Measurements from ENCODE around the gene PDE6A.

DNA sequence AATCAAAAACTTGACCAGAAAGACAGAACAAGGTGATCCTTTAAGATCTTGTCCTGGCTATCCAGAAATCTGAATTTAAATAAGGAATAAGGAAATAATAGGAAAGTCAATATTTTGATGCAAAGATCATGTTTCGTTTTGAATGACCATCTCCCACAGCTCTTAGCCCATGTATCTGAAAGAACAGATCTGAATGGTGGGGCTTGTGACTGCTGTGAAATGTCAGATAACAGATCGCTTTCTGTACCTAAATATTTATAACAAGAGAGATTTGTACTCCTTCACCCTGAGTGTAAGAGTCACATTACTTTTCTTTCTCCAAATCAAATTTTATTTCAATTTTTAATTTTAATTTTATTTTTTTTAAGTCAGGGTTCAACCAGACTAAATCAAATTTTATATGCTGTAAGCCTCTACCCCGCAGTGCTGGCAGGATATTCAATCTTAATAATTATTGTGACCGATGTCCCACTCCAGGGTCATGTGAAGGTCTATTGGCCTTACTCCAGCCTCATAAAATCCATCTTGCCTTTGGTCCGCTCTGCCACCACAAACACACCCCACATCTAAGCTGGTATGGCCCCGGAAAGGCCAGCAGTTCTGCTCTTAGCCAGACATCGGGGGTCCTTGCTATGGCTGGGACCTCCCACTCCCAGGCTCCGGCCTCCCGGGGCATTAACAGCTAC lies 9.0 kb upstream of the PDE6A start:
- TF ChIP-seq SRF (IDR thresholded peaks at IDR 0.05; ENCODE audit: low read depth, low read length), result no peak
- TF ChIP-seq, protein P1, sequence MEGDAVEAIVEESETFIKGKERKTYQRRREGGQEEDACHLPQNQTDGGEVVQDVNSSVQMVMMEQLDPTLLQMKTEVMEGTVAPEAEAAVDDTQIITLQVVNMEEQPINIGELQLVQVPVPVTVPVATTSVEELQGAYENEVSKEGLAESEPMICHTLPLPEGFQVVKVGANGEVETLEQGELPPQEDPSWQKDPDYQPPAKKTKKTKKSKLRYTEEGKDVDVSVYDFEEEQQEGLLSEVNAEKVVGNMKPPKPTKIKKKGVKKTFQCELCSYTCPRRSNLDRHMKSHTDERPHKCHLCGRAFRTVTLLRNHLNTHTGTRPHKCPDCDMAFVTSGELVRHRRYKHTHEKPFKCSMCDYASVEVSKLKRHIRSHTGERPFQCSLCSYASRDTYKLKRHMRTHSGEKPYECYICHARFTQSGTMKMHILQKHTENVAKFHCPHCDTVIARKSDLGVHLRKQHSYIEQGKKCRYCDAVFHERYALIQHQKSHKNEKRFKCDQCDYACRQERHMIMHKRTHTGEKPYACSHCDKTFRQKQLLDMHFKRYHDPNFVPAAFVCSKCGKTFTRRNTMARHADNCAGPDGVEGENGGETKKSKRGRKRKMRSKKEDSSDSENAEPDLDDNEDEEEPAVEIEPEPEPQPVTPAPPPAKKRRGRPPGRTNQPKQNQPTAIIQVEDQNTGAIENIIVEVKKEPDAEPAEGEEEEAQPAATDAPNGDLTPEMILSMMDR (IDR thresholded peaks at IDR 0.05; ENCODE audit: control extremely low read depth in 1 of 3, insufficient read depth in 1 of 3, low read depth in 1 of 3, low read length in 3 of 3), result no peak
